ENCODE measurements around the gene SP100.

Gene SP100

DNA sequence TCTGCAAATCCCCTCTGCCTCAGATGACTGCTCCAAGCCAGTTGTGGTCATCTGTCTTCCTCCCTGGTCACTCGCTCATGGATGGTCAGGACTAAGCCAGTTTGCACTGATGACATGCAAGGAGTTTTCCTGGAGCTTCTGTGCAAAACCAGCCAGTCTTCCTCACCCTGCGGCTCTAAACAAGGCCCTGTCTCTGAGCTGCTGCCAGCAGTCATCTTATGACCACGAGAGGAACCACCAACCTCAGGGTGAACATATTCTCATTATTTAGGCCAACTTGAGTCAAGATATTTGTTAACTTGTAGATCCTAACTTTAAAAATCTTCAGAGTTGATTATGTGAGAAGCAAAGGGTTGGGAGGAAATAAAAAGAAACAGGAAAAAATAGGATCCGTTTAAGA, 176.8 kb downstream of the SP100 start:
- no peak for DNase-seq
- no peak overlapping the region for H3K4me3 Mint-ChIP-seq
- peaks cover 5 to 7% of the 10 kb centered on the region in 2 donors for H3K9me3 Mint-ChIP-seq
- peaks cover 72 to 96% of the 10 kb centered on the region in 2 donors for H3K4me1 Mint-ChIP-seq
- H3K27ac Mint-ChIP-seq, result no peak overlapping the region
- no peaks in the 10 kb centered on the region for H3K27me3 Mint-ChIP-seq
- no peak for ATAC-seq (replicated peaks)
- H3K36me3 Mint-ChIP-seq, result peaks cover 8 to 10% of the 10 kb centered on the region in 2 donors

All from stimulated activated naive B cell treated with anti-CD40 and anti-IgM and Interleukin-4, amounts not matched to agents 10 μg/mL and 1 μg/mL and 100 μg/mL, for 72 hours (primary cell).